HFF-Myc (cell line): ENCODE results near the gene OLFM3.

Experiments
- DNase-seq: peaks from one replicate; pipeline ENCODE4 v3.0.0-alpha.2; 2011; ENCODE audit warnings: low read depth; ENCODE audit errors: extremely low read depth
- H3K4me3 ChIP-seq: replicated peaks from 2 replicates; pipeline ENCODE4 v1.5.1; 2011; ENCODE audit warnings: low read depth, mild to moderate bottlenecking, control low read depth, low read length
- CTCF ChIP-seq: IDR thresholded peaks from 2 replicates; pipeline ENCODE4 v1.5.1; 2012; ENCODE audit warnings: mild to moderate bottlenecking, low read depth, low read length, control low read depth; ENCODE audit errors: missing control alignments

OLFM3 gene

GRCh38 chr1:101846820-101847219 is 149.9 kb downstream of the OLFM3 start:
- no peak for DNase-seq
- no peak overlapping the region for H3K4me3 ChIP-seq
- no peak for TF ChIP-seq CTCF

GRCh38 chr1:101843160-101843559 is 153.6 kb downstream of the OLFM3 start:
- TF ChIP-seq CTCF: no peak
- DNase-seq: no peak
- H3K4me3 ChIP-seq: no peak overlapping the region

- DNase-seq: no peak
- H3K4me3 ChIP-seq: no peak overlapping the region
- no peak for TF ChIP-seq CTCF
Measured at GRCh38 chr1:101841824-101842223, 154.9 kb downstream of the OLFM3 start.

- no peak for DNase-seq
- H3K4me3 ChIP-seq: no peak overlapping the region
- TF ChIP-seq CTCF: no peak
Measured at GRCh38 chr1:101835988-101836387, 160.7 kb downstream of the OLFM3 start.

GRCh38 chr1:101833312-101833711 is 163.4 kb downstream of the OLFM3 start:
- no peak overlapping the region for H3K4me3 ChIP-seq
- DNase-seq: no peak
- TF ChIP-seq CTCF: no peak

- TF ChIP-seq CTCF: no peak
- no peak for DNase-seq
Measured at GRCh38 chr1:101826416-101826815, 170.3 kb downstream of the OLFM3 start.

GRCh38 chr1:101820071-101820470 is 176.7 kb downstream of the OLFM3 start:
- DNase-seq: no peak
- no peak overlapping the region for H3K4me3 ChIP-seq
- no peak for TF ChIP-seq CTCF

More at GRCh38 chr1:101826416-101826815, 170.3 kb downstream of the OLFM3 start:
- H3K4me3 ChIP-seq: no peak overlapping the region
